Ishikawa (cell line): ENCODE results near the gene NKIRAS1.

ENCODE experiments used
- CEBPB ChIP-seq: IDR thresholded peaks from 2 replicates; pipeline ENCODE4 v1.6.1; 2012
- CREB1 ChIP-seq: IDR thresholded peaks from 2 replicates; pipeline ENCODE4 v1.6.1; 2012; ENCODE audit warnings: low read depth
- EGR1 ChIP-seq: IDR thresholded peaks from 2 replicates; pipeline ENCODE4 v1.6.1; 2012
- EP300 ChIP-seq: IDR thresholded peaks from 2 replicates; pipeline ENCODE4 v1.6.1; 2012; ENCODE audit warnings: borderline replicate concordance
- FOXM1 ChIP-seq: IDR thresholded peaks from 2 replicates; pipeline ENCODE4 v1.6.1; 2012; ENCODE audit warnings: low read depth, borderline replicate concordance
- MAX ChIP-seq: IDR thresholded peaks from 2 replicates; pipeline ENCODE4 v1.6.1; 2012
- NFIC ChIP-seq: IDR thresholded peaks from 2 replicates; pipeline ENCODE4 v1.6.1; 2012
- RAD21 ChIP-seq: IDR thresholded peaks from 2 replicates; pipeline ENCODE4 v1.6.1; 2012; ENCODE audit warnings: low read depth
- REST ChIP-seq: IDR thresholded peaks from 2 replicates; pipeline ENCODE4 v1.6.1; 2012; ENCODE audit warnings: low read depth, mild to moderate bottlenecking
- TAF1 ChIP-seq: IDR thresholded peaks from 2 replicates; pipeline ENCODE4 v1.6.1; 2012; ENCODE audit warnings: low read depth, mild to moderate bottlenecking
- TCF12 ChIP-seq: IDR thresholded peaks from 2 replicates; pipeline ENCODE4 v1.6.1; 2012; ENCODE audit warnings: low read depth
- TEAD4 ChIP-seq: IDR thresholded peaks from 2 replicates; pipeline ENCODE4 v1.6.1; 2012
- USF1 ChIP-seq: IDR thresholded peaks from 2 replicates; pipeline ENCODE4 v1.6.1; 2012
- YY1 ChIP-seq: IDR thresholded peaks from 2 replicates; pipeline ENCODE4 v1.6.1; 2012; ENCODE audit warnings: low read depth
- ZBTB7A ChIP-seq: IDR thresholded peaks from 2 replicates; pipeline ENCODE4 v1.6.1; 2012; ENCODE audit warnings: low read depth

The NKIRAS1 gene

GRCh38 chr3:23932571-23932970 is 15.8 kb upstream of the NKIRAS1 start:
- TF ChIP-seq TAF1 (no peak), NFIC (no peak), FOXM1 (no peak), EGR1 (no peak), TCF12 (no peak), CEBPB (no peak)

GRCh38 chr3:23931597-23931996 is 14.8 kb upstream of the NKIRAS1 start:
- TF ChIP-seq TAF1 (no peak), CEBPB (no peak), TEAD4 (no peak), YY1 (no peak), REST (no peak), USF1 (no peak), MAX (no peak), FOXM1 (no peak), EP300 (no peak), CREB1 (no peak), NFIC (no peak), RAD21 (no peak), ZBTB7A (no peak)

- TF ChIP-seq EGR1 (no peak), EP300 (no peak), RAD21 (no peak), TEAD4 (no peak), CREB1 (no peak)
Observed at GRCh38 chr3:23928524-23928923, 11.7 kb upstream of the NKIRAS1 start.

- TF ChIP-seq MAX, result no peak
- peak; percentile 39; the same call in 1 of the 2 replicates for TF ChIP-seq RAD21
Observed at GRCh38 chr3:23926736-23927135, 9.9 kb upstream of the NKIRAS1 start.

GRCh38 chr3:23926246-23926645 is 9.5 kb upstream of the NKIRAS1 start:
- no peak for TF ChIP-seq RAD21

- TF ChIP-seq FOXM1, result peak; percentile 53; the same call in 1 of the 2 replicates
- peak; percentile 67 for TF ChIP-seq EGR1
- TF ChIP-seq CEBPB, result no peak
- peak; percentile 79 for TF ChIP-seq EP300
- TF ChIP-seq ZBTB7A, result no peak
- TF ChIP-seq YY1, result no peak
- peak; percentile 58; the same call in 1 of the 2 replicates for TF ChIP-seq NFIC
- TF ChIP-seq TEAD4, result peak; percentile 90
- peak; percentile 66; the same call in 1 of the 2 replicates for TF ChIP-seq TCF12
- no peak for TF ChIP-seq REST
- no peak for TF ChIP-seq TAF1
- 0 out of 2 replicates have a peak, but pooled peaks have one; percentile 8 for TF ChIP-seq RAD21
- TF ChIP-seq USF1, result no peak
- no peak for TF ChIP-seq CREB1
Observed at GRCh38 chr3:23923786-23924185, 7.0 kb upstream of the NKIRAS1 start.

GRCh38 chr3:23921052-23921511 is 4.3 kb upstream of the NKIRAS1 start:
- TF ChIP-seq USF1, result no peak
- TF ChIP-seq NFIC, result no peak
- TF ChIP-seq TCF12, result no peak
- TF ChIP-seq TAF1, result no peak
- TF ChIP-seq EP300, result no peak
- TF ChIP-seq MAX, result no peak
- no peak for TF ChIP-seq FOXM1
- no peak for TF ChIP-seq CEBPB
- TF ChIP-seq EGR1, result no peak
